Omental fat pad (tissue), 4 donors: ENCODE results near the gene ESRRG. TPM values are rescaled to one million over a fixed set of nuclear protein-coding genes. Genes with fewer than 3 reads are reported as not detected.

Experiments used
- ATAC-seq: fragments of 150-250 bp; one replicate; pipeline ENCODE4 v1.9.1; 2016; ENCODE audit warnings: mild to moderate bottlenecking, moderate library complexity; ENCODE audit not compliant: low FRiP score
- DNase-seq: peaks from one replicate; pipeline ENCODE4 v3.0.0-alpha.2; 2019; ENCODE audit warnings: low spot score
- CTCF ChIP-seq, 3 donors: fragments of 450-650 bp; IDR thresholded peaks; one replicate each; pipeline ENCODE4 v1.5.1; 2016 to 2017; ENCODE audit warnings: antibody characterized with exemption in 3 of 3, mild to moderate bottlenecking in 3 of 3, moderate library complexity in 2 of 3
- total RNA-seq, 4 donors: library from RNA; depleted of rRNA; stranded (reverse); fragments of >200 nt; gene quantifications; one replicate each; pipeline ENCODE4 v1.1.0, GENCODE V29; 2016

The ESRRG gene
- total RNA-seq, 4 donors from 2014 or later = 0.09 to 0.56 (median 0.22) TPM

DNA sequence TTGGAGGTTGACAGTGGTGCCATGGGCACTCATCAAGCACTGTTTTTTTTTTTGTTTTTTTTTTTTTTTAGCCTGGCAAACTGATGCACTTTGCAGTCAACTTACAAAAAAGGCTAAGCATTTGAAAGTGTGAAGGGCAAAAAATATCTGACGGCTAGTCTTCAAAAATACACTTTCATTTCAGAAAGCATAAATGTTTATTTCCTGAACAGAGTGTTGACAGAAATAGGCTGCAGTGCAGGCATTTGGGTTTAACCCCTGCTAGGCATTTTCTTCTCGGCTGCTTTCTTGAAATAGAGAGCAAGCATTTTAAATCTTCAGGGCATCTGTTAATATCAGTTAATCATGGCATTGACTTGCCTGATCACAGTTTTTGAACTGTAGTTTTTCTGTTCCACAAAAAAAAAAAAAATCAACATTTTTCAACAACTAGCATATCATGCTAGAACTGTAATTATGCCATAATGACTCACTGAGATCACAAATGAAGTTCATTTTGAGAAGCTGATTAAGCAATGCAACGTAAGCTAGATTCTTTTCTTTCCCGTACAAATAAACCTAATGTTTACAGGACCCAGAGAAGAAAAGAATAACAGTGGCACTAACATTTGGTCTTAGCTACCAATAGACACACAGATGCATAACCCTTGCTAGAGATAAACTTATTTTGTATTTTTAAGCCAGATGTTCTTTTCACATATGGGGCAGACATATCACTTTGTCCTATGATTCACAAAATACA lies 199.6 kb downstream of the ESRRG start:
- no peak for TF ChIP-seq CTCF (IDR thresholded peaks at IDR 0.05)
- ATAC-seq (no peak), DNase-seq (no peak)

GRCh38 chr1:216523043-216523442 lies 200.2 kb downstream of the ESRRG start:
- no peak for DNase-seq
- ATAC-seq = no peak
- no peak for TF ChIP-seq CTCF (IDR thresholded peaks at IDR 0.05)

DNA sequence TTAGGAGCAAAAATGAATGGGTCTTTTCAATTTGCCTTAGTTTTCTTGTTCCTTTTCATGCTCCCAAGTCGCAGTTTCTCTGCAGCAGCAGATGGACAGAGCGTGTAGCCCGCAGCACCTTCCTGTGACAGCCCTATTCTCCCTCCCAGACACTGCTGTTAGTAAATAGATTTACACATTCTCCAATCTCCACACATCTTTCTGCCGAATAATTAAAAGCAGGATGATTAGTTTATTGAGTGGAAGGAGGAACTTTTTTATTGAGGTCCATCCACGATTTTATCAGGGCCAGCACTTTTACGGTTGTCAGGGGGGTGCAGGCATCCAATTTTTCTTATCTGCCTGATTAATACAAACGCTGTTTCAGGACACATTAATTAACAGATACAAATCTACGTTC lies 201.8 kb downstream of the ESRRG start:
- no peak for DNase-seq
- no peak for ATAC-seq
- TF ChIP-seq CTCF (IDR thresholded peaks at IDR 0.05) = no peak

DNA sequence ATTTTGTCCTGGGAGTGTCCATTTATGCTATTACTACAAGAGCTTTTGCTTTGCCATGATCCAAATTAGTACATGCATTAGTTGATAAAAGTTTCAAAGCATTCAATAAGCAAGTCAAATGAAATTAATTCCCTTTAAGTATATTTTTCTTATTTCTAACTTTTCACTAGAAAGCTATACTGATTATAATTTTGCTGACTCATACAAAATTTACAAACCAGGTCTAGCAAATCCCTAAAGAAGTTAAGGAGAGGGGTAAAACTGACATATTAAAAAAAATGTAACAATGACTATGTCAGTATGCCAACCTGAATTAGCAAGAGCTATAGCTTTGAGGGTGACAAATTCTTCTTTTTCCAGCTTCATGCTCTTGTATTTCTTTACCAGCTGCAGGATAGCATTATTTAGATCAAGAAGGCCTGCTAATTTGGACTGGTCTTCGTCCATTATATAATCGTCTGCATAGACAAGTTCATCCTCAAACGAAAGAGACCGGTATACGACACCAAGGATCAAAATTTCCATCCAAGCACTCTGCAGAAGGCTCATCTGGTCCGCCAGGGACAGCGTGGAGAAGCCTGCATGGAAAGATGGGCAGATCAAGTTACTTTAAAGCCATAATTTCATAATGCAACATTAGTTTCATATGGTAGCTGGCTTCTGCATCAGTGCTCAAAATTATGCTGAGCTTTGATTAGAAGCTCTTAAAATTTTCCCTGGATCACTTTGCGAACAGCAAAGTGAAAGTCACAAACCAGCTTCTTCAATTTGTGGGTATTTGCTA lies 204.2 kb downstream of the ESRRG start:
- TF ChIP-seq CTCF (IDR thresholded peaks at IDR 0.05) = no peak
- ATAC-seq (no peak), DNase-seq (no peak)

- ATAC-seq (no peak), DNase-seq (no peak)
- no peak for TF ChIP-seq CTCF (IDR thresholded peaks at IDR 0.05)
Measured at GRCh38 chr1:216502528-216503162, 220.6 kb downstream of the ESRRG start.

DNA sequence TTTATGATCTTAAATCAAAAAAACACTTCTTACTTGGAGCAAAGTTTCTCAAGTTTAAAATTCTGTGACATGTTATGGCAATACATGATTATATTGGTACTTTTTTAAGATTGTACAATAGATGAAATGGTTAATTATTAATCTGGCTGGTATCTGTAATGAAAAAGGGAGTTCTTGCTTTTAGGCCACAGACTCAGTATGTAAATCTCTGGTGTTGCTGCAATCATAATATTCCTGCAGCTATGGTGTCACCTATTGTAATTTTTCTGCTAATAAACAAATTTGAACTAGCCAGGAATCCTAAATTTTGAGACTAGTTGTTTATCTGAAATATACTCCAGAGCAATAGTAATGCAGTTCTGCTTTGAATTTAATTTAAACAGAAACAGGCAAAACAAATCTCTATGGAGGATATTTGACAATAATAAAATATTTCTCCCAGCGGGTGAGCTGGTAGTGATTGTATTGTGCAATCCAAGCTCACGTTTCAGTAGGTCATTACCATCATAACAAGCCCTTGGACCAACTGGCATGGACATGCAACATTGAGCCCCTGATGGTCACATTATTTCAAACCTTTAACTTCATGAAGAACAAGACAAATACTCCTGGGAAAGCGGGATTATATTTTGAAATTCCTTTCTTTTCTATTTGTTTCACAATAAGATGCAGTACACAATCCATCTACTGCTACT lies 222.8 kb downstream of the ESRRG start:
- ATAC-seq = no peak
- DNase-seq = no peak
- no peak for TF ChIP-seq CTCF (IDR thresholded peaks at IDR 0.05)
